Stimulated activated CD4-positive, alpha-beta T cell treated with anti-CD3 and anti-CD28 coated beads, TNF-alpha, amount 100 ng/mL, for 1 hour (primary cell): ENCODE data around the gene PRADC1.
"Not testable (repeated sequence)": the region's sequence is repeated elsewhere in the genome, so short reads cannot be mapped to it uniquely, and the experiment has no call there.

Experiments used
- DNase-seq, 3 donors: peaks; one replicate each; pipeline ENCODE4 v3.0.0-alpha.2; 2020; ENCODE audit warnings: low read depth in 3 of 3, low spot score in 1 of 3

PRADC1 gene

GRCh38 chr2:73205611-73206010 lies 27.4 kb downstream of the PRADC1 start:
- no peak for DNase-seq

DNA sequence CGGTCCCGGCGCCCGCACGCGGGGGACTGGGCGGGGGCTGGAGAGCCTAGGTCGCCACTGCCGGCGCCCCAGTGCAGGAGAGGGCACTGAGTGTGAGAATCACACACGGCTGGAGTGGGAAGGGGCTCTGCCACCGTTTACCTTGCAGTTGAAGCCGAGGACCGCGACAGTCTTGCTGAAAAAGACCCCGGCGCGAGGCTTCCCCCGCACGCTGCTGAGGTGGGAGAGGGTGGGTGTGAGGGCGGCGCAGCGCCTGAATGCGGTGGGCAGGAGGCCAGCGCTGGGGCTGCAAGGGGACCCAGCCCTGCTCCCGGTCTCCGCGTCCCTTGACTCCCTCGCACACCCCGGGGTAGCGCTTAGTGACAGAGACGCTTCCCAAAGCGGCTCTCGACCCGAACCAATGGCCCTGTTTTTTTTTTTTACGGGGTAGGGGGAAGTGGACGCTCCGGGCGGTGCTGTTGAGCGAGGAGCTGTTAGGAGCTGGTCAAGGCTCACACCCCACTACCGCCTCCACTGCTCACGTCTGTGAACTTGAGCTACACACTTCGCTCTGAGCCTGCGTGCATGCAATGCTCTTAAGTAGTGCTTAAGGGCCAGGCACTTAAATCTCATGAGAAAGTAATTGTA lies 29.9 kb downstream of the PRADC1 start:
- DNase-seq: no peak

DNA sequence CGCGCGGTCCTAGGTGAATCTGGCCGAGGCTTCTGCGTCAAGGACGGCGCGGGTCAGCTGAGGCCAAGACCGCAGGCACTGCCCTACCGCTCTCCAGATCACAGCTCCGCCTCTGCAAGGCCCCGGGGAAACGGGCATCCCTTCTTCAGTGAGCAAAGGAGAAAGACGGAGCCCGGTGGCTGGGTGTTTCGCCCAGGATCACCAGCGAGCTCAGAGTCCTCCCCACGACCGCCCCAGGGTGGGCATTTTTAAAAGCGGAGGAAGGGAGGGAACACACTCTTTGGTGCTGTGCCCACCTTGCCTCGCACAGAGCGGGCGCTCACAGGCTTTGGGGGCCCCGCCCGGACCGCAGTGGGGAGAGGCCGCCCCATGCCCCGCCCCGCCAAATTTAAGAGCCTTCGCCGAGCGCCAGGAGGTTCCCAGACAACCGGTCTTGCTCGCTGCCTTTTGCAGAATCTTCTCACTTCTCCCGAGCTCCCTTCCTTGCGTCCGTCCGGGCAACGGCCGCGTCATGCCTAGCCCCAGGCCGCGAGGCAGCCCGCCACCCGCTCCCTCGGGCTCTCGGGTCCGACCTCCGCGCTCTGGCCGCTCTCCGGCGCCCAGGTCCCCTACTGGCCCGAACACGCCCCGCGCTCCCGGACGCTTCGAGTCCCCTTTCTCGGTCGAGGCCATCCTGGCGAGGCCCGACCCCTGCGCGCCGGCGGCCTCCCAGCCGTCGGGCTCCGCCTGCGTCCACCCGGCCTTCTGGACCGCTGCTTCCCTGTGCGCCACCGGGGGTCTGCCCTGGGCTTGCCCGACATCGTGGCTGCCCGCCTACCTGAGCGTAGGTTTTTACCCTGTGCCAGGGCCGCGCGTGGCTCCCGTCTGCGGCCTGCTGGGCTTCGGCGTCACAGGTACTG lies 30.6 kb downstream of the PRADC1 start, which contains the start of gene NOTO:
NOTO (plus strand) TSS at position 419 of the 899 bp plus-strand sequence; CDS start at position 512, 93 bp downstream.
- no peak for DNase-seq

DNA sequence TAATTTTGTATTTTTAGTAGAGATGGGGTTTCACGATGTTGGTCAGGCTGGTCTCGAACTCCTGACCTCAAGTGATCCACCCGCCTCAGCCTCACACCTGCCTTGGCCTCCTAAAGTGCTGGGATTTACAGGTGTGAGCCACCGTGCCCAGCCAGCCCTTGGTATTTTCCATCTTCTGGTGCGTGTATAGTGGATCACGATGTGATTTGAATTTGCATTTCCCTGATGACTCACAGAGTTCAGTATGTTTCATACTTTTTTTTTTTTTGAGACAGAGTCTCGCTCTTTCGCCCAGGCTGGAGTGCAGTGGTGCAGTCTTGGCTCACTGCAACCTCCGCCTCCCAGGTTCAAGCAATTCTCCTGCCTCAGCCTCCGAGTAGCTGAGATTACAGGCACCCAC lies 32.8 kb downstream of the PRADC1 start:
- not testable (repeated sequence) for DNase-seq

DNA sequence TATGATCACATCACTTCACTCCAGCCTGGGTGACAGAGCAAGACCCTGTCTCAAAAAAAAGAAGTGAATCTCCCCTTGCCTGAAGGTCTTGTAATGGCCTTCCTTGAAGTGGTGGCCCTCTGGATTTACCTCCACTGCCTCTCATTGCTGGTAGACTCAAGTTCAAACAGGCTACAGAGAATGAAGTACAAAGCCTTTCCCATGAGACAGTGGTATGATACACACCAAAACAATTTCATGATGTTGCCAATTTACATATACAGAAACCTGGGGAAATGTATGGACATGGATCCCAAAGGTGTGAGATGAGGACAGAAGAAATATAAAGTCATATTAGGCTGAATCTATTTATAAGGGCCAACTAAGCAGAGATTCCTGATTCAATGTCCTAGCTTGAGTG lies 35.5 kb downstream of the PRADC1 start:
- no peak for DNase-seq

DNA sequence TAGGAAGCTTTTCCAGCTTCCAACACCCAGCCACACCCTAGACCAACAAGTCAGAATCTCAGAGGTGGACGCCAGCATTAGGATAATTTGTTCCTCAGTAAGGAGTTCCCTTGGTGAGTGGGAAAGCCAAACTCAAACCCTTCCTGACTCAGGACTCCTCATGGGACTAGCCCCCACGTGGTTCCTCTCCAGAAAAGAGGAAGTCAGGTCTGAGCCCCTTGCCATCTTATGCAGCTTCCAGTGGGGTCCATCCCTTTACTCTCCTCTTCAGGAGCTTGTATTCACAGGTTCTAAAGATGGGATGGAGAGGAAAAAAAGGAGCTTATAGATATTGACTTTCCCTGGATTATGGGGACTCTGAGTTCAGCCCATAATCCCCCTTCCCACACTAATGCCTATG lies 45.5 kb downstream of the PRADC1 start:
- DNase-seq: no peak

GRCh38 chr2:73185965-73186364 lies 47.1 kb downstream of the PRADC1 start:
- no peak for DNase-seq
